Lung microvascular endothelial cell (primary cell): ENCODE results near the gene ENKD1. TPM values are rescaled to one million over a fixed set of nuclear protein-coding genes. Genes with fewer than 3 reads are reported as not detected.

Experiments used
- total RNA-seq: library from RNA; depleted of rRNA; stranded (reverse); fragments of >200 nt; gene quantifications from 2 replicates; pipeline ENCODE4 v1.2.1, GENCODE V29; 2014

The ENKD1 gene
- total RNA-seq, 1 donor from 2014 or later: 8.5 TPM

Other genes with a start within 250 kb of the ENKD1 start
- not detected in 2 replicates for gene HSD11B2, start 235.6 kb downstream of the ENKD1 start, total RNA-seq
- 92.1 and 95.2 TPM in 2 replicates for gene ATP6V0D1, start 185.6 kb downstream of the ENKD1 start, total RNA-seq
- gene AGRP, start 183.2 kb downstream of the ENKD1 start, total RNA-seq: not detected in 2 replicates
- 20.7 and 23.4 TPM in 2 replicates for gene RIPOR1, start 137.9 kb downstream of the ENKD1 start, total RNA-seq
- gene CTCF, start 104.2 kb downstream of the ENKD1 start, total RNA-seq: 17.2 and 24.8 TPM in 2 replicates
- 0.44 and 0.79 TPM in 2 replicates for gene CARMIL2, start 21.6 kb downstream of the ENKD1 start, total RNA-seq
- gene ACD, start 6.5 kb downstream of the ENKD1 start, total RNA-seq: 8.3 and 10.5 TPM in 2 replicates
- gene PARD6A, start 5.8 kb downstream of the ENKD1 start, total RNA-seq: 2.6 and 4.8 TPM in 2 replicates
- 2.6 and 2.8 TPM in 2 replicates for gene C16orf86, start 64 bp upstream of the ENKD1 start, total RNA-seq
- 39.9 and 68.8 TPM in 2 replicates for gene GFOD2, start 52.6 kb upstream of the ENKD1 start, total RNA-seq
- gene RANBP10, start 139.8 kb upstream of the ENKD1 start, total RNA-seq: 4.4 and 7.9 TPM in 2 replicates
- 0.22 and 0.40 TPM in 2 replicates for gene TSNAXIP1, start 140.1 kb upstream of the ENKD1 start, total RNA-seq
- gene THAP11, start 175.6 kb upstream of the ENKD1 start, total RNA-seq: 25.7 and 39.1 TPM in 2 replicates
- gene NUTF2, start 180.2 kb upstream of the ENKD1 start, total RNA-seq: 164 and 193 TPM in 2 replicates
- 12.2 and 20.0 TPM in 2 replicates for gene CENPT, start 180.9 kb upstream of the ENKD1 start, total RNA-seq
- gene EDC4, start 206.3 kb upstream of the ENKD1 start, total RNA-seq: 42.3 and 42.9 TPM in 2 replicates
- not detected in 2 replicates for gene NRN1L, start 218.1 kb upstream of the ENKD1 start, total RNA-seq
- 8.3 and 12.9 TPM in 2 replicates for gene PSKH1, start 226.5 kb upstream of the ENKD1 start, total RNA-seq